Measurements from ENCODE around the gene ARSK. TPM values are rescaled to one million over a fixed set of nuclear protein-coding genes. Genes with fewer than 3 reads are reported as not detected.

Gene ARSK
- total and polyA plus RNA-seq, 2 of the 4 experiments (the other 2 are of a cell fraction): 15.1 to 22.0 TPM

DNA sequence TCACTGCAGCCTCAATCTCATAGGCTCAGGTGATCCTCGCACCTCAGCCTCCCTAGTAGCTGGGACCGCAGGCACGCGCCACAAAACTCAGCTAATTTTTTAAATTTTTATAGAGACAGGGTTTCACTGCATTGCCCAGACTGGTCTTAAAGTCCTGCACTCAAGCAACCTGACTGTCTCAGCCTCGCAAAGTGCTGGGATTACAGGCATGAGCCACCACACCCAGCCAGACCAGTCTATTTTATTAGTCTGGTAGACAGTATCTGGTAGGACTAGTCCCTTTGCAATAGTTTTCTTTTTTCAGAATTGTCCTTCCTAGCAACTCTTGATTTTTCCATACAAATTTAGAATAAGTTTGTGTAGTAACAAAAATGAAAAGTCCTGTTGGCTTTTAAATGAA lies 50.9 kb downstream of the ARSK start:
- TF ChIP-seq RFX5 (IDR thresholded peaks at IDR 0.05; ENCODE audit: low read depth, low read length) (no peak), POLR2A (IDR thresholded peaks at IDR 0.05; ENCODE audit: low read depth, low read length) (no peak), BHLHE40 (IDR thresholded peaks at IDR 0.05; ENCODE audit: low read depth, low read length) (no peak), CEBPB (IDR thresholded peaks at IDR 0.05; ENCODE audit: low read depth, low read length) (no peak), CHD1 (IDR thresholded peaks at IDR 0.05; ENCODE audit: low read depth, low read length) (no peak), NFE2L2 (IDR thresholded peaks at IDR 0.05; ENCODE audit: low read depth, low read length) (no peak), SMC3 (IDR thresholded peaks at IDR 0.05; ENCODE audit: low read depth, low read length) (no peak)
- TF ChIP-seq, protein P1, sequence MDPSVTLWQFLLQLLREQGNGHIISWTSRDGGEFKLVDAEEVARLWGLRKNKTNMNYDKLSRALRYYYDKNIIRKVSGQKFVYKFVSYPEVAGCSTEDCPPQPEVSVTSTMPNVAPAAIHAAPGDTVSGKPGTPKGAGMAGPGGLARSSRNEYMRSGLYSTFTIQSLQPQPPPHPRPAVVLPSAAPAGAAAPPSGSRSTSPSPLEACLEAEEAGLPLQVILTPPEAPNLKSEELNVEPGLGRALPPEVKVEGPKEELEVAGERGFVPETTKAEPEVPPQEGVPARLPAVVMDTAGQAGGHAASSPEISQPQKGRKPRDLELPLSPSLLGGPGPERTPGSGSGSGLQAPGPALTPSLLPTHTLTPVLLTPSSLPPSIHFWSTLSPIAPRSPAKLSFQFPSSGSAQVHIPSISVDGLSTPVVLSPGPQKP (IDR thresholded peaks at IDR 0.05; ENCODE audit: borderline replicate concordance, low read depth, low read length): no peak
- TF ChIP-seq, protein P2, sequence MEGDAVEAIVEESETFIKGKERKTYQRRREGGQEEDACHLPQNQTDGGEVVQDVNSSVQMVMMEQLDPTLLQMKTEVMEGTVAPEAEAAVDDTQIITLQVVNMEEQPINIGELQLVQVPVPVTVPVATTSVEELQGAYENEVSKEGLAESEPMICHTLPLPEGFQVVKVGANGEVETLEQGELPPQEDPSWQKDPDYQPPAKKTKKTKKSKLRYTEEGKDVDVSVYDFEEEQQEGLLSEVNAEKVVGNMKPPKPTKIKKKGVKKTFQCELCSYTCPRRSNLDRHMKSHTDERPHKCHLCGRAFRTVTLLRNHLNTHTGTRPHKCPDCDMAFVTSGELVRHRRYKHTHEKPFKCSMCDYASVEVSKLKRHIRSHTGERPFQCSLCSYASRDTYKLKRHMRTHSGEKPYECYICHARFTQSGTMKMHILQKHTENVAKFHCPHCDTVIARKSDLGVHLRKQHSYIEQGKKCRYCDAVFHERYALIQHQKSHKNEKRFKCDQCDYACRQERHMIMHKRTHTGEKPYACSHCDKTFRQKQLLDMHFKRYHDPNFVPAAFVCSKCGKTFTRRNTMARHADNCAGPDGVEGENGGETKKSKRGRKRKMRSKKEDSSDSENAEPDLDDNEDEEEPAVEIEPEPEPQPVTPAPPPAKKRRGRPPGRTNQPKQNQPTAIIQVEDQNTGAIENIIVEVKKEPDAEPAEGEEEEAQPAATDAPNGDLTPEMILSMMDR (conservative IDR thresholded peaks at IDR 0.05; ENCODE audit: low read depth, low read length): no peak
- H3K36me3 ChIP-seq (ENCODE audit: control insufficient read depth, insufficient read depth, low read length): peaks cover 2% of the 10 kb centered on the region; the same call in 1 of the 2 replicates
- ChIA-PET CTCF (no interaction called here), POLR2A (ENCODE audit: unreplicated experiment) (no interaction called here)
- H3K9me3 ChIP-seq (ENCODE audit: control insufficient read depth, insufficient read depth, low read length): no peaks in the 10 kb centered on the region
- no CpG with 5 or more reads among the region's 5 CpGs for WGBS, 2 experiments (ENCODE audit: extremely low coverage in 2 of 2, insufficient read length in 1 of 2)
- H3K27ac ChIP-seq (ENCODE audit: insufficient read depth, low read length): no peak overlapping the region
- H3K9me1 ChIP-seq (ENCODE audit: insufficient read depth, low read length): peaks cover 5% of the 10 kb centered on the region; the same call in 1 of the 2 replicates
- H3K4me2 ChIP-seq (ENCODE audit: low read depth, low read length): no peak overlapping the region
- H3K4me1 ChIP-seq (ENCODE audit: control insufficient read depth, insufficient read depth, low read length): peaks cover 3% of the 10 kb centered on the region; the same call in 1 of the 2 replicates
- no peak overlapping the region for H3K4me3 ChIP-seq (ENCODE audit: insufficient read depth, low read depth, low read length)
- H2AK5ac ChIP-seq (ENCODE audit: low read depth, low read length): no peak overlapping the region
- no peak overlapping the region for H2BK5ac ChIP-seq (ENCODE audit: low read depth, low read length, poor library complexity, severe bottlenecking)
- DNase-seq (no peak), ATAC-seq (ENCODE audit: low read depth) (no peak)
- no peak overlapping the region for H3K56ac ChIP-seq (ENCODE audit: extremely low read depth, insufficient read depth, low read length)
- H3K4ac ChIP-seq (ENCODE audit: low read depth, low read length): no peak overlapping the region
- H2AK9ac ChIP-seq (replicated peaks; ENCODE audit: low read depth, low read length, poor library complexity): no peak overlapping the region
- no peaks in the 10 kb centered on the region for H4K20me1 ChIP-seq (ENCODE audit: insufficient read depth, low read length)
- no peak overlapping the region for H2AFZ ChIP-seq (replicated peaks; ENCODE audit: low read length, poor library complexity)
- intact Hi-C loops (cut with micrococcal nuclease) (no loop called here), dilution Hi-C loops (cut with HindIII; ENCODE audit: low sequenced_read_pairs, unreplicated experiment) (no loop called here), in situ Hi-C loops (cut with MboI; ENCODE audit: low sequenced_read_pairs) (no loop called here)
- H3K23ac ChIP-seq (ENCODE audit: low read depth, low read length): no peak overlapping the region
- H2BK120ac ChIP-seq (ENCODE audit: low read depth, low read length): no peak overlapping the region
- no peak overlapping the region for H2BK15ac ChIP-seq (ENCODE audit: low read depth, low read length)
- H4K5ac ChIP-seq (ENCODE audit: low read depth, low read length): no peak overlapping the region
- peaks cover 7 to 13% of the 10 kb centered on the region in 2 experiments; a peak in 3 of 4 replicates for H3K79me1 ChIP-seq (ENCODE audit: low read depth in 1 of 2, low read length in 2 of 2)
- H4K8ac ChIP-seq (ENCODE audit: low read depth in 2 of 2, low read length in 2 of 2): no peak overlapping the region
- H3K27me3 ChIP-seq (ENCODE audit: control insufficient read depth, insufficient read depth, low read length): no peaks in the 10 kb centered on the region
- H4K91ac ChIP-seq (ENCODE audit: insufficient read depth, low read depth, low read length): no peak overlapping the region
- no peak overlapping the region for H3K9ac ChIP-seq (ENCODE audit: low read depth, low read length)
- H3K18ac ChIP-seq (ENCODE audit: low read depth, low read length): no peak overlapping the region
- H3K14ac ChIP-seq (replicated peaks; ENCODE audit: low read depth, low read length): no peak overlapping the region
- no peak overlapping the region for H2BK20ac ChIP-seq (ENCODE audit: low read depth, low read length)
- BruUV-seq (replicated peaks): no TSS peak
